A673 (cell line): ENCODE data around the gene MFN2.

Experiments used
- CTCF ChIP-seq: fragments of 300-800, 200-600 bp; sonication (generic); conservative IDR thresholded peaks from 2 replicates; pipeline ENCODE4 v1.5.1; 2017; ENCODE audit warnings: low read depth, mild to moderate bottlenecking, antibody characterized with exemption, low read length, moderate library complexity, mixed read lengths
- EZH2 ChIP-seq: fragments of 200-600 bp; sonication (generic); IDR thresholded peaks from 2 replicates; pipeline ENCODE4 v1.6.1; 2017; ENCODE audit warnings: borderline replicate concordance, low read depth, mild to moderate bottlenecking, mixed read lengths, antibody characterized with exemption, low read length; ENCODE audit not compliant: poor library complexity, severe bottlenecking

GRCh38 chr1:11970441-11971185, 9.6 kb upstream of the MFN2 start:
- TF ChIP-seq CTCF = no peak
- no peak for TF ChIP-seq EZH2
